Erythroblast (primary cell): ENCODE results near the gene INPPL1.

Source experiments
- GATA1 ChIP-seq: IDR thresholded peaks from 2 replicates; pipeline ENCODE4 v1.6.1; 2011; ENCODE audit warnings: low read depth, mild to moderate bottlenecking, control low read depth, low read length, moderate library complexity
- POLR2A ChIP-seq: IDR thresholded peaks from 2 replicates; pipeline ENCODE4 v1.6.1; 2011; ENCODE audit warnings: mild to moderate bottlenecking, low read length

- TF ChIP-seq POLR2A (no peak), GATA1 (no peak)
Measured at GRCh38 chr11:72236774-72237111, 12.2 kb downstream of the INPPL1 start.
